Stimulated activated CD4-positive, alpha-beta T cell treated with anti-CD3 and anti-CD28 coated beads, Interleukin-1b, Interleukin-23, amount 100 ng/mL, for 1 hour (primary cell): ENCODE data around the gene EIPR1.
"Not testable (repeated sequence)": the region's sequence is repeated elsewhere in the genome, so short reads cannot be mapped to it uniquely, and the experiment has no call there.

Experiments
- DNase-seq, 2 donors: peaks; one replicate each; pipeline ENCODE4 v3.0.0-alpha.2; 2020; ENCODE audit warnings: low read depth in 2 of 2

EIPR1 gene

GRCh38 chr2:3211256-3212060, 166.2 kb downstream of the EIPR1 start:
- no peak for DNase-seq

- DNase-seq: no peak
Observed at GRCh38 chr2:3210257-3210656, 167.4 kb downstream of the EIPR1 start.

GRCh38 chr2:3209258-3209657, 168.4 kb downstream of the EIPR1 start:
- DNase-seq: no peak

- no peak for DNase-seq
Observed at GRCh38 chr2:3208591-3208990, 169.0 kb downstream of the EIPR1 start.

- DNase-seq: no peak
Observed at GRCh38 chr2:3208179-3208578, 169.4 kb downstream of the EIPR1 start.

GRCh38 chr2:3207091-3207491, 170.5 kb downstream of the EIPR1 start:
- DNase-seq: no peak

GRCh38 chr2:3205845-3206244, 171.8 kb downstream of the EIPR1 start:
- no peak for DNase-seq

- no peak for DNase-seq
Observed at GRCh38 chr2:3204031-3204821, 173.4 kb downstream of the EIPR1 start.

- no peak for DNase-seq
Observed at GRCh38 chr2:3203497-3204019, 174.1 kb downstream of the EIPR1 start.

- DNase-seq: no peak
Observed at GRCh38 chr2:3202926-3203325, 174.7 kb downstream of the EIPR1 start.

GRCh38 chr2:3201281-3201680, 176.3 kb downstream of the EIPR1 start:
- no peak for DNase-seq

- DNase-seq: no peak
Observed at GRCh38 chr2:3200420-3200939, 177.1 kb downstream of the EIPR1 start.

- no peak for DNase-seq
Observed at GRCh38 chr2:3199627-3200345, 177.8 kb downstream of the EIPR1 start.

- DNase-seq: not testable (repeated sequence)
Observed at GRCh38 chr2:3198671-3199192, 178.9 kb downstream of the EIPR1 start.

- no peak for DNase-seq
Observed at GRCh38 chr2:3198119-3198518, 179.5 kb downstream of the EIPR1 start.

- DNase-seq: no peak
Observed at GRCh38 chr2:3197308-3197707, 180.3 kb downstream of the EIPR1 start.

- no peak for DNase-seq
Observed at GRCh38 chr2:3196716-3197115, 180.9 kb downstream of the EIPR1 start.

GRCh38 chr2:3195641-3196476, 181.8 kb downstream of the EIPR1 start:
- DNase-seq: no peak

- DNase-seq: no peak
Observed at GRCh38 chr2:3194828-3195227, 182.8 kb downstream of the EIPR1 start.

- no peak for DNase-seq
Observed at GRCh38 chr2:3193443-3194330, 183.9 kb downstream of the EIPR1 start.
